ENCODE results near the gene BUD31. TPM values are rescaled to one million over a fixed set of nuclear protein-coding genes. Genes with fewer than 3 reads are reported as not detected.
"Not testable (repeated sequence)": the region's sequence is repeated elsewhere in the genome, so short reads cannot be mapped to it uniquely, and the experiment has no call there.

Gene BUD31
- total RNA-seq, 2 experiments from 2014 or later: 101 to 110 TPM

- Mint-ChIP-seq H3K4me1 (ENCODE audit: low read depth) (peaks cover 68% of the 10 kb centered on the region), H3K27ac (peak overlapping the region; percentile 93), H3K4me3 (peak overlapping the region; percentile 74), H3K36me3 (ENCODE audit: low read depth) (peaks cover 65% of the 10 kb centered on the region), H3K9me3 (ENCODE audit: insufficient read depth) (no peaks in the 10 kb centered on the region), H3K27me3 (ENCODE audit: low read depth) (no peaks in the 10 kb centered on the region)
- POLR2A ChIA-PET: interaction anchor here (0.6 to 1.3 kb wide), 2 partner anchors 9 to 12 kb away, joined by 3 to 6 read pairs; no protein-coding TSS in a partner anchor
- CTCF ChIA-PET: no interaction called here
- ATAC-seq (no peak), DNase-seq (no peak)
These were observed 27.1 kb upstream of the BUD31 start for GRCh38 chr7:99381664-99382075.

- no peaks in the 10 kb centered on the region for H3K9me3 Mint-ChIP-seq (ENCODE audit: insufficient read depth)
- peaks cover 62% of the 10 kb centered on the region for H3K36me3 Mint-ChIP-seq (ENCODE audit: low read depth)
- H3K27me3 Mint-ChIP-seq (ENCODE audit: low read depth): no peaks in the 10 kb centered on the region
- H3K4me1 Mint-ChIP-seq (ENCODE audit: low read depth): peaks cover 54% of the 10 kb centered on the region
- no peak for DNase-seq
- H3K4me3 Mint-ChIP-seq: no peak overlapping the region
- peak overlapping the region; percentile 69 for H3K27ac Mint-ChIP-seq
- no peak for ATAC-seq
- CTCF ChIA-PET: interaction anchor here (1.1 kb wide), 1 partner anchor 19 kb away, joined by 3 read pairs; no protein-coding TSS in a partner anchor
- POLR2A ChIA-PET: no interaction called here
These were observed 25.6 kb upstream of the BUD31 start for GRCh38 chr7:99383203-99383602.

- Mint-ChIP-seq H3K27me3 (ENCODE audit: low read depth) (no peaks in the 10 kb centered on the region), H3K27ac (peak overlapping the region; percentile 60), H3K4me1 (ENCODE audit: low read depth) (peaks cover 52% of the 10 kb centered on the region), H3K36me3 (ENCODE audit: low read depth) (peaks cover 65% of the 10 kb centered on the region), H3K9me3 (ENCODE audit: insufficient read depth) (no peaks in the 10 kb centered on the region), H3K4me3 (no peak overlapping the region)
- ATAC-seq (no peak), DNase-seq (no peak)
- ChIA-PET POLR2A (no interaction called here), CTCF (no interaction called here)
These were observed 24.9 kb upstream of the BUD31 start for GRCh38 chr7:99383791-99384370.

GRCh38 chr7:99384523-99384922 is 24.2 kb upstream of the BUD31 start:
- no peak overlapping the region for H3K4me3 Mint-ChIP-seq
- H3K4me1 Mint-ChIP-seq (ENCODE audit: low read depth): peaks cover 46% of the 10 kb centered on the region
- CTCF ChIA-PET: no interaction called here
- peak overlapping the region; percentile 60 for H3K27ac Mint-ChIP-seq
- ATAC-seq (no peak), DNase-seq (no peak)
- no peaks in the 10 kb centered on the region for H3K9me3 Mint-ChIP-seq (ENCODE audit: insufficient read depth)
- H3K27me3 Mint-ChIP-seq (ENCODE audit: low read depth): no peaks in the 10 kb centered on the region
- POLR2A ChIA-PET: no interaction called here
- peaks cover 67% of the 10 kb centered on the region for H3K36me3 Mint-ChIP-seq (ENCODE audit: low read depth)

DNA sequence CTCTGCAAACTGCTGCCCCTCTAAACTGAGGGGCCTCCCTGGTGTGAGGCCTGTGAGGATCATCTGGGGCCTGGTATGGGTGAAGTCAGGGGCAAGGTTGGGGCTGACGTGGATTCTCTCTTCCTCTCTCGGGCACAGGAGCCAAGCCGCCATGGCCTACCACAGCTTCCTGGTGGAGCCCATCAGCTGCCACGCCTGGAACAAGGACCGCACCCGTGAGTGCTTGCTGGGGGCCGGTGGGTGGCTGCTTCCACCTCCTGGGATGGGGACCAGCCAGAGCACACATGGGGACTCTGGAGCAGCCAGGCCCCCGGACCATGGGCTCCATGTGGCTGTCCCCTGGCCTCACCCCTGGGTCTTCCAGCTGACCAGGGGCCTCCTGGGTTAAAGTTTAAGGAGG is 23.2 kb upstream of the BUD31 start:
- no peak for DNase-seq
- ChIA-PET POLR2A (interaction anchor here (1.2 to 1.7 kb wide), 2 partner anchors 13 to 24 kb away, joined by 4 to 5 read pairs; no protein-coding TSS in a partner anchor), CTCF (interaction anchor here (1.9 kb wide), 1 partner anchor 22 kb away, joined by 6 read pairs; no protein-coding TSS in a partner anchor)
- no peak for ATAC-seq
- Mint-ChIP-seq H3K36me3 (ENCODE audit: low read depth) (peaks cover 61% of the 10 kb centered on the region), H3K9me3 (ENCODE audit: insufficient read depth) (no peaks in the 10 kb centered on the region), H3K4me1 (ENCODE audit: low read depth) (peaks cover 37% of the 10 kb centered on the region), H3K4me3 (no peak overlapping the region), H3K27me3 (ENCODE audit: low read depth) (no peaks in the 10 kb centered on the region), H3K27ac (no peak overlapping the region)

DNA sequence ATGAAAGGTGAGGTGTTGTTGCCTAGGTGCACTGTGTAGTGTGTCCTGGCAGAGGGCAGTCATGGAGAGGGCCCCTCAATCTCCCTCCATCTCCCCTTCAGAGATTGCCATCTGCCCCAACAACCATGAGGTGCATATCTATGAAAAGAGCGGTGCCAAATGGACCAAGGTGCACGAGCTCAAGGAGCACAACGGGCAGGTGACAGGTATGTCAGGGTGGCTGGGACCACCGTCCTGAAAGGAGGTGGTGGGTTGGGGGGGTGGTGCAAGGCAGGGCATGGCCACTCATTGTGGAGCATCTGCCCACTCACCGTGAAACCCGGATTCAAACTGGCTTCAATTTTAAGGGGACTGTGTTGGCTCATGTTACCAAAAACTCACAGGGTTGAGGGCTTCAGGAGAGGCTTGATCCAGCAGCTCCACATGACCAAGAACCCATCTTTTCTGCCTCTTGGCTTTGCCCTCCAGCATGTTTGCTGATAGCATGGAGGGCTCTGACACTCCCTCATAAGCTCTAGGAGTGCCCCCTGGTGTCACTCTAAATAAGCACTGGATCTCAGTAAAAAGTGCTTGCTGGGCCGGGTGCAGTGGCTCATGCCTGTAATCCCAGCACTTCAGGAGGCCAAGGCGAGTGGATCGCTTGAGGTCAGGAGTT is 22.1 kb upstream of the BUD31 start:
- H3K4me3 Mint-ChIP-seq: no peak overlapping the region
- H3K4me1 Mint-ChIP-seq (ENCODE audit: low read depth): peaks cover 33% of the 10 kb centered on the region
- ChIA-PET POLR2A (interaction anchor here (0.6 to 1.7 kb wide), 3 partner anchors 12 to 23 kb away, joined by 4 to 5 read pairs (median 5); no protein-coding TSS in a partner anchor), CTCF (interaction anchor here (1.1 to 2.1 kb wide), 8 partner anchors 12 to 25 kb away, joined by 3 to 10 read pairs (median 4); partner anchors contain the start of gene BUD31)
- peaks cover 59% of the 10 kb centered on the region for H3K36me3 Mint-ChIP-seq (ENCODE audit: low read depth)
- peak overlapping the region; percentile 34 for H3K27ac Mint-ChIP-seq
- peak; percentile 75 for ATAC-seq
- H3K27me3 Mint-ChIP-seq (ENCODE audit: low read depth): no peaks in the 10 kb centered on the region
- no peaks in the 10 kb centered on the region for H3K9me3 Mint-ChIP-seq (ENCODE audit: insufficient read depth)
- DNase-seq: peak; percentile 66

- ChIA-PET CTCF (interaction anchor here (0.6 to 2.1 kb wide), 9 partner anchors 11 to 623 kb away, joined by 3 to 10 read pairs (median 4); partner anchors contain the start of gene BUD31), POLR2A (interaction anchor here (0.7 to 1.7 kb wide), 2 partner anchors 12 to 22 kb away, joined by 4 to 5 read pairs; no protein-coding TSS in a partner anchor)
- H3K4me3 Mint-ChIP-seq; ATAC-seq; H3K27me3 Mint-ChIP-seq (ENCODE audit: low read depth); DNase-seq; H3K9me3 Mint-ChIP-seq (ENCODE audit: insufficient read depth): not testable (repeated sequence)
- Mint-ChIP-seq H3K27ac (peak overlapping the region; percentile 34), H3K4me1 (ENCODE audit: low read depth) (peaks cover 34% of the 10 kb centered on the region), H3K36me3 (ENCODE audit: low read depth) (peaks cover 63% of the 10 kb centered on the region)
These were observed 21.5 kb upstream of the BUD31 start for GRCh38 chr7:99387239-99387635.

- Mint-ChIP-seq H3K4me1 (ENCODE audit: low read depth) (peaks cover 39% of the 10 kb centered on the region), H3K27ac (peak overlapping the region; percentile 11), H3K9me3 (ENCODE audit: insufficient read depth) (no peaks in the 10 kb centered on the region), H3K36me3 (ENCODE audit: low read depth) (peaks cover 67% of the 10 kb centered on the region), H3K27me3 (ENCODE audit: low read depth) (no peaks in the 10 kb centered on the region), H3K4me3 (no peak overlapping the region)
- no peak for DNase-seq
- POLR2A ChIA-PET: no interaction called here
- CTCF ChIA-PET: interaction anchor here (0.6 to 2.1 kb wide), 4 partner anchors 11 to 623 kb away, joined by 3 to 10 read pairs (median 4); no protein-coding TSS in a partner anchor
- no peak for ATAC-seq
These were observed 20.9 kb upstream of the BUD31 start for GRCh38 chr7:99387912-99388311.

- peaks cover 69% of the 10 kb centered on the region for H3K36me3 Mint-ChIP-seq (ENCODE audit: low read depth)
These were observed 19.0 kb upstream of the BUD31 start for GRCh38 chr7:99389772-99390171.

GRCh38 chr7:99390941-99391602 is 17.7 kb upstream of the BUD31 start:
- H3K27me3 Mint-ChIP-seq (ENCODE audit: low read depth): no peaks in the 10 kb centered on the region
- H3K27ac Mint-ChIP-seq: peak overlapping the region; percentile 34
- ChIA-PET CTCF (interaction anchor here (2.0 to 4.5 kb wide), 2 partner anchors 9 to 17 kb away, joined by 4 to 17 read pairs; partner anchors contain the start of genes BUD31 and PDAP1), POLR2A (interaction anchor here (1.7 kb wide), 1 partner anchor 10 kb away, joined by 7 read pairs; no protein-coding TSS in a partner anchor)
- peaks cover 32% of the 10 kb centered on the region for H3K4me1 Mint-ChIP-seq (ENCODE audit: low read depth)
- no peak for ATAC-seq
- no peak overlapping the region for H3K4me3 Mint-ChIP-seq
- H3K9me3 Mint-ChIP-seq (ENCODE audit: insufficient read depth): no peaks in the 10 kb centered on the region
- H3K36me3 Mint-ChIP-seq (ENCODE audit: low read depth): peaks cover 71% of the 10 kb centered on the region
- no peak for DNase-seq

More at GRCh38 chr7:99389772-99390171, 19.0 kb upstream of the BUD31 start:
- ChIA-PET POLR2A (interaction anchor here (0.6 to 1.0 kb wide), 3 partner anchors 8 to 9 kb away, joined by 3 to 4 read pairs (median 3); no protein-coding TSS in a partner anchor), CTCF (interaction anchor here (2.0 kb wide), 1 partner anchor 11 kb away, joined by 4 read pairs; no protein-coding TSS in a partner anchor)
- no peaks in the 10 kb centered on the region for H3K27me3 Mint-ChIP-seq (ENCODE audit: low read depth)
- no peak overlapping the region for H3K4me3 Mint-ChIP-seq
- no peak overlapping the region for H3K27ac Mint-ChIP-seq
- peaks cover 34% of the 10 kb centered on the region for H3K4me1 Mint-ChIP-seq (ENCODE audit: low read depth)
- ATAC-seq (no peak), DNase-seq (no peak)
- no peaks in the 10 kb centered on the region for H3K9me3 Mint-ChIP-seq (ENCODE audit: insufficient read depth)

GRCh38 chr7:99392046-99392445 is 16.7 kb upstream of the BUD31 start:
- Mint-ChIP-seq H3K4me1 (ENCODE audit: low read depth) (peaks cover 32% of the 10 kb centered on the region), H3K27me3 (ENCODE audit: low read depth) (no peaks in the 10 kb centered on the region), H3K4me3 (peak overlapping the region; percentile 31), H3K27ac (peak overlapping the region; percentile 71), H3K9me3 (ENCODE audit: insufficient read depth) (no peaks in the 10 kb centered on the region), H3K36me3 (ENCODE audit: low read depth) (peaks cover 69% of the 10 kb centered on the region)
- no peak for ATAC-seq
- POLR2A ChIA-PET: interaction anchor here (1.1 to 3.1 kb wide), 3 partner anchors 9 to 15 kb away, joined by 3 to 23 read pairs (median 7); partner anchors contain the start of genes BUD31 and PDAP1
- DNase-seq: no peak
- CTCF ChIA-PET: interaction anchor here (0.6 to 4.5 kb wide), 3 partner anchors 8 to 298 kb away, joined by 3 to 17 read pairs (median 4); partner anchors contain the start of genes BUD31 and PDAP1

All from activated CD8-positive, alpha-beta T cell treated with anti-CD3 and anti-CD28 coated beads, Interleukin-2, amount 10 ng/mL, durations not matched to agents 7 days and 5 days (primary cell).